ENCODE results near the gene MEIS2. TPM values are rescaled to one million over a fixed set of nuclear protein-coding genes. Genes with fewer than 3 reads are reported as not detected.

Gene MEIS2
- total and polyA plus RNA-seq, 2 donors (not counting 3 experiments of a cell fraction or from before 2014, with no cell fraction given) = 22.5 to 26.2 TPM

DNA sequence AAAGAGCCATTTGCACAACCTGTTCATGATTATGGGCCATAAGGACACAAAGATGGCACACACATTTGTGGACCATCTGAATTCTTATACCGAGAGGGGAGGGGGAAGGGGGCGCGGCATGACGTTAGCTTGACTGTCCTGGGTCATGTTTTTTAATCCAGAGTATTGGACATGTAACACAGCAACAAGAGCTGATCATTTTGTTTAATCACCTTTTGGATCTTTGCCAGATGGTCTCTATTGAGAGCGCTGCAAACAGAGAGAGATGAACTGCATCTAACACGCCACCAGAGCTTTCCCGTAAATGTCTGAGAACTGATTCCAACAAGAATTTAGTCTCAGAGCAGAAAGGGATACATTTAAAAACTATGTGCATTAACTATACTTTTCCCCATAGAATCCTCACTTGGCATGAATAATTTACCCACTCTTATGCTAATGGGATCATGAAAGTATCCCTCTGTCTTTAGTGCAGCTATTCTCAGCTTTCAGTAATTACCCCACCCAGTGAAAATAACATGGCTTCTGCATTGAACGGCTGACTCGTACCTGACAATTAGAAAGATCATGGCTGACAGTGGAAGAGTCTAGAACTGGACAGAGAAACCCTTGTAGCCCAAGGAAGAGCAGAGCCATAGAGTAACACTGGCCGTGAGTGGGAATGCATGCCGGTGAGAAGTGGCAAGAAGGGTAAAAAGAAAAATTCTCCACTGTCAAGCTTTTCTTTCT is 22.6 kb downstream of the MEIS2 start:
- Histone ChIP-seq H3K9ac (replicated peaks; ENCODE audit: extremely low read depth, insufficient read depth, low read length) (no peak overlapping the region), H3K27ac (ENCODE audit: insufficient read depth, low read depth, low read length) (no peak overlapping the region), H3K36me3 (ENCODE audit: control insufficient read depth in 2 of 2, extremely low read depth in 1 of 2, insufficient read depth in 2 of 2, low read length in 2 of 2) (peaks cover 2 to 4% of the 10 kb centered on the region in 2 experiments), H3K27me3 (ENCODE audit: control insufficient read depth in 2 of 2, insufficient read depth in 2 of 2, low read length in 2 of 2) (no peaks in the 10 kb centered on the region), H3K9me1 (replicated peaks; ENCODE audit: control insufficient read depth, extremely low read depth, insufficient read depth, low read length) (no peaks in the 10 kb centered on the region), H3K4me2 (ENCODE audit: insufficient read depth, low read length) (no peak overlapping the region), H3K79me2 (ENCODE audit: control insufficient read depth, insufficient read depth, low read length) (no peaks in the 10 kb centered on the region), H3K4me1 (ENCODE audit: control insufficient read depth, extremely low read depth, insufficient read depth, low read length) (peaks cover 7% of the 10 kb centered on the region), H2AFZ (ENCODE audit: low read depth, low read length) (no peak overlapping the region), H3K4me3 (replicated peaks in 1 of 3; ENCODE audit: insufficient read depth in 1 of 3, low read depth in 1 of 3, low read length in 3 of 3) (no peak overlapping the region), H4K20me1 (replicated peaks; ENCODE audit: control insufficient read depth, extremely low read depth, insufficient read depth, low read length) (no peaks in the 10 kb centered on the region), H3K9me3 (replicated peaks; ENCODE audit: control insufficient read depth, insufficient read depth, low read length) (no peaks in the 10 kb centered on the region)
- TF ChIP-seq POLR2A (IDR thresholded peaks at IDR 0.05; ENCODE audit: low read depth, low read length) (no peak), POLR2AphosphoS5 (IDR thresholded peaks at IDR 0.05; ENCODE audit: insufficient read depth, low read depth, low read length) (no peak), FOS (IDR thresholded peaks at IDR 0.05; ENCODE audit: borderline replicate concordance, insufficient read depth, low read length) (no peak), GATA2 (IDR thresholded peaks at IDR 0.05; ENCODE audit: insufficient read depth, insufficient read length, low read depth, low read length) (no peak), JUN (IDR thresholded peaks at IDR 0.05; ENCODE audit: borderline replicate concordance, insufficient read depth, insufficient read length, low read depth) (no peak), MYC (IDR thresholded peaks at IDR 0.05; ENCODE audit: low read depth, low read length) (no peak), EZH2 (IDR thresholded peaks at IDR 0.05; ENCODE audit: borderline replicate concordance, low read depth, low read length, severe bottlenecking) (no peak)
- TF ChIP-seq, protein P1, sequence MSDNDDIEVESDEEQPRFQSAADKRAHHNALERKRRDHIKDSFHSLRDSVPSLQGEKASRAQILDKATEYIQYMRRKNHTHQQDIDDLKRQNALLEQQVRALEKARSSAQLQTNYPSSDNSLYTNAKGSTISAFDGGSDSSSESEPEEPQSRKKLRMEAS (IDR thresholded peaks at IDR 0.05; ENCODE audit: insufficient read depth, insufficient read length) = no peak
- TF ChIP-seq, protein P2, sequence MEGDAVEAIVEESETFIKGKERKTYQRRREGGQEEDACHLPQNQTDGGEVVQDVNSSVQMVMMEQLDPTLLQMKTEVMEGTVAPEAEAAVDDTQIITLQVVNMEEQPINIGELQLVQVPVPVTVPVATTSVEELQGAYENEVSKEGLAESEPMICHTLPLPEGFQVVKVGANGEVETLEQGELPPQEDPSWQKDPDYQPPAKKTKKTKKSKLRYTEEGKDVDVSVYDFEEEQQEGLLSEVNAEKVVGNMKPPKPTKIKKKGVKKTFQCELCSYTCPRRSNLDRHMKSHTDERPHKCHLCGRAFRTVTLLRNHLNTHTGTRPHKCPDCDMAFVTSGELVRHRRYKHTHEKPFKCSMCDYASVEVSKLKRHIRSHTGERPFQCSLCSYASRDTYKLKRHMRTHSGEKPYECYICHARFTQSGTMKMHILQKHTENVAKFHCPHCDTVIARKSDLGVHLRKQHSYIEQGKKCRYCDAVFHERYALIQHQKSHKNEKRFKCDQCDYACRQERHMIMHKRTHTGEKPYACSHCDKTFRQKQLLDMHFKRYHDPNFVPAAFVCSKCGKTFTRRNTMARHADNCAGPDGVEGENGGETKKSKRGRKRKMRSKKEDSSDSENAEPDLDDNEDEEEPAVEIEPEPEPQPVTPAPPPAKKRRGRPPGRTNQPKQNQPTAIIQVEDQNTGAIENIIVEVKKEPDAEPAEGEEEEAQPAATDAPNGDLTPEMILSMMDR (IDR thresholded peaks at IDR 0.05; ENCODE audit: extremely low read depth in 1 of 2, insufficient read depth in 1 of 2, low read depth in 1 of 2, low read length in 2 of 2) = no peak
- ChIA-PET POLR2A (no interaction called here), CTCF (interaction anchor here (1.8 kb wide), 1 partner anchor 16 kb away, joined by 3 read pairs; no protein-coding TSS in a partner anchor)
- dilution Hi-C loops (cut with MboI; ENCODE audit: extremely low pct_ligation_motif_present, low sequenced_read_pairs) = no loop called here
- DNase-seq (ENCODE audit: low read depth, low spot score) (no peak), FAIRE-seq (no peak)
- no TSS peak for BruUV-seq (replicated peaks)
- intact Hi-C loops (cut with micrococcal nuclease) = no loop called here
